GM19239 (cell line): ENCODE measurements around the gene RNF157.
"Not testable (repeated sequence)": the region's sequence is repeated elsewhere in the genome, so short reads cannot be mapped to it uniquely, and the experiment has no call there.

Experiments
- DNase-seq: peaks from one replicate; pipeline ENCODE4 v3.0.0; 2011; ENCODE audit warnings: low spot score; ENCODE audit not compliant: insufficient read length
- FAIRE-seq: peaks from 2 replicates; lab custom pipeline; 2011; peaks lifted over from hg19 to GRCh38; lab: Jason Lieb, UNC

Gene RNF157

GRCh38 chr17:76237859-76238313 is 2.4 kb downstream of the RNF157 start:
- no peak for DNase-seq
- FAIRE-seq = peak; percentile 21

- peak; percentile 60 for FAIRE-seq
- no peak for DNase-seq
These were observed 3.7 kb downstream of the RNF157 start for GRCh38 chr17:76236603-76237002.

- DNase-seq (no peak), FAIRE-seq (no peak)
These were observed 4.4 kb downstream of the RNF157 start for GRCh38 chr17:76235883-76236282.

GRCh38 chr17:76234354-76234679 is 6.0 kb downstream of the RNF157 start:
- peak; percentile 32 for DNase-seq
- peak; percentile 94 for FAIRE-seq

GRCh38 chr17:76233588-76234353 is 6.5 kb downstream of the RNF157 start:
- DNase-seq (no peak), FAIRE-seq (peak; percentile 61)

GRCh38 chr17:76232342-76232741 is 8.0 kb downstream of the RNF157 start:
- no peak for FAIRE-seq
- no peak for DNase-seq

GRCh38 chr17:76226749-76227148 is 13.5 kb downstream of the RNF157 start:
- DNase-seq, FAIRE-seq: not testable (repeated sequence)

GRCh38 chr17:76225373-76226086 is 14.8 kb downstream of the RNF157 start:
- FAIRE-seq, DNase-seq: not testable (repeated sequence)

- FAIRE-seq = no peak
- no peak for DNase-seq
These were observed 16.5 kb downstream of the RNF157 start for GRCh38 chr17:76223802-76224201.

- FAIRE-seq (peak; percentile 48), DNase-seq (no peak)
These were observed 20.5 kb downstream of the RNF157 start for GRCh38 chr17:76219670-76220383.

GRCh38 chr17:76217081-76217480 is 23.2 kb downstream of the RNF157 start:
- peak; percentile 70 for FAIRE-seq
- no peak for DNase-seq

GRCh38 chr17:76213491-76213890 is 26.8 kb downstream of the RNF157 start:
- no peak for FAIRE-seq
- no peak for DNase-seq

GRCh38 chr17:76208120-76208519 is 32.2 kb downstream of the RNF157 start:
- FAIRE-seq (peak; percentile 89), DNase-seq (no peak)

- no peak for DNase-seq
- FAIRE-seq = peak; percentile 56
These were observed 32.8 kb downstream of the RNF157 start for GRCh38 chr17:76207275-76208059.

- DNase-seq, FAIRE-seq: not testable (repeated sequence)
These were observed 34.6 kb downstream of the RNF157 start for GRCh38 chr17:76205542-76206144.

GRCh38 chr17:76204277-76204676 is 36.0 kb downstream of the RNF157 start:
- FAIRE-seq = no peak

GRCh38 chr17:76200354-76200753 is 39.9 kb downstream of the RNF157 start:
- DNase-seq (no peak), FAIRE-seq (no peak)

More at GRCh38 chr17:76204277-76204676, 36.0 kb downstream of the RNF157 start:
- DNase-seq = no peak

- no peak for FAIRE-seq
- DNase-seq = no peak
These were observed 40.8 kb downstream of the RNF157 start for GRCh38 chr17:76199469-76199868.

- FAIRE-seq = no peak
- DNase-seq = no peak
These were observed 41.6 kb downstream of the RNF157 start for GRCh38 chr17:76198702-76199101.

- DNase-seq (no peak), FAIRE-seq (no peak)
These were observed 42.4 kb downstream of the RNF157 start for GRCh38 chr17:76197911-76198310.
